Stimulated activated naive CD4-positive, alpha-beta T cell treated with Interleukin-2 at 50 U/mL for 16 hours (primary cell): Measurements from ENCODE around the gene MACROD1.

Experiments
- DNase-seq: peaks from one replicate; lab custom pipeline; 2025; lab: John Stamatoyannopoulos, UW

The MACROD1 gene

GRCh38 chr11:64152841-64153691, 12.8 kb downstream of the MACROD1 start:
- peak; percentile 49 for DNase-seq

- DNase-seq = no peak
Observed at GRCh38 chr11:64151337-64151736, 14.6 kb downstream of the MACROD1 start.

GRCh38 chr11:64150481-64151239, 15.3 kb downstream of the MACROD1 start:
- DNase-seq = no peak

GRCh38 chr11:64150051-64150450, 15.9 kb downstream of the MACROD1 start:
- no peak for DNase-seq

GRCh38 chr11:64148917-64149617, 16.8 kb downstream of the MACROD1 start:
- no peak for DNase-seq

GRCh38 chr11:64148226-64148916, 17.5 kb downstream of the MACROD1 start:
- DNase-seq = peak; percentile 57

- peak; percentile 30 for DNase-seq
Observed at GRCh38 chr11:64146036-64146955, 19.6 kb downstream of the MACROD1 start.

GRCh38 chr11:64144587-64145472, 21.1 kb downstream of the MACROD1 start:
- DNase-seq = no peak

GRCh38 chr11:64141081-64141783, 24.7 kb downstream of the MACROD1 start:
- no peak for DNase-seq

GRCh38 chr11:64140082-64140481, 25.8 kb downstream of the MACROD1 start:
- DNase-seq = no peak

- no peak for DNase-seq
Observed at GRCh38 chr11:64139049-64139448, 26.9 kb downstream of the MACROD1 start.

- DNase-seq = no peak
Observed at GRCh38 chr11:64138398-64138797, 27.5 kb downstream of the MACROD1 start.

GRCh38 chr11:64136765-64137441, 29.0 kb downstream of the MACROD1 start:
- no peak for DNase-seq

GRCh38 chr11:64135711-64136110, 30.2 kb downstream of the MACROD1 start:
- DNase-seq = no peak

- DNase-seq = no peak
Observed at GRCh38 chr11:64134963-64135362, 30.9 kb downstream of the MACROD1 start.

GRCh38 chr11:64132982-64133705, 32.8 kb downstream of the MACROD1 start:
- no peak for DNase-seq

GRCh38 chr11:64132191-64132771, 33.6 kb downstream of the MACROD1 start:
- DNase-seq = no peak
